Heart left ventricle (tissue), 16 donors: Measurements from ENCODE around the gene FHL1. TPM values are rescaled to one million over a fixed set of nuclear protein-coding genes. Genes with fewer than 3 reads are reported as not detected.
A peak's percentile ranks its signal among the peaks of the same experiment; 100 is the strongest.

Experiments
- ATAC-seq, 4 donors: fragments of 200-7000 bp; cut with Tn5 transposase; one replicate each; pipeline ENCODE4 v1.9.1; 2020 to 2022; ENCODE audit warnings: moderate library complexity in 4 of 4, mild to moderate bottlenecking in 3 of 4, moderate number of reproducible peaks in 1 of 4
- DNase-seq, 5 donors: peaks; one replicate each; pipeline ENCODE4 v3.0.0-alpha.2; 2020
- H3K27ac ChIP-seq, 12 donors: fragments of 200-600 bp; sonication (generic) in 4 of 12; one replicate each; pipeline versions ENCODE4 v1.5.0 to v1.8.0; 2016 to 2022; ENCODE audit warnings: mild to moderate bottlenecking in 2 of 12
- H3K27me3 ChIP-seq, 9 donors: fragments of 200-600 bp; sonication (generic) in 2 of 9; one replicate each; pipeline versions ENCODE4 v1.5.1 to v1.8.0; 2016 to 2022; ENCODE audit warnings: mild to moderate bottlenecking in 3 of 9
- H3K36me3 ChIP-seq, 9 donors: fragments of 200-600 bp; sonication (generic) in 2 of 9; one replicate each; pipeline versions ENCODE4 v1.5.0 to v1.8.0; 2018 to 2022; ENCODE audit warnings: mild to moderate bottlenecking in 2 of 9
- H3K4me1 ChIP-seq, 12 donors: fragments of 200-600 bp; sonication (generic) in 4 of 12; one replicate each; pipeline versions ENCODE4 v1.5.0 to v1.8.0; 2016 to 2022; ENCODE audit warnings: mild to moderate bottlenecking in 3 of 12
- H3K4me3 ChIP-seq, 12 donors: fragments of 200-600 bp; sonication (generic) in 4 of 12; one replicate each; pipeline versions ENCODE4 v1.5.0 to v1.8.0; 2017 to 2022; ENCODE audit warnings: mild to moderate bottlenecking in 9 of 12, moderate library complexity in 4 of 12
- H3K9me3 ChIP-seq, 12 donors: fragments of 200-600 bp; sonication (generic) in 4 of 12; one replicate each; pipeline versions ENCODE4 v1.5.0 to v1.8.0; 2016 to 2022; ENCODE audit warnings: mild to moderate bottlenecking in 1 of 12
- CTCF ChIP-seq, 12 donors: fragments of 200-600 bp; sonication (generic) in 4 of 12; IDR thresholded peaks; one replicate each; pipeline versions ENCODE4 v1.5.0 to v1.8.0; 2018 to 2022; ENCODE audit warnings: antibody characterized with exemption in 12 of 12, mild to moderate bottlenecking in 5 of 12
- POLR2A ChIP-seq, 2 donors: fragments of 450-650 bp; IDR thresholded peaks; one replicate each; pipeline ENCODE4 v1.6.1; 2017; ENCODE audit warnings: antibody characterized with exemption in 2 of 2, mild to moderate bottlenecking in 2 of 2, moderate library complexity in 2 of 2
- WGBS, 4 donors: extraction: QIAGEN DNeasy Blood & Tissue Kit in 2 of 4; methylation state at CpG; one replicate each; pipeline versions ENCODE4 v1.1.5 to v1.1.7; 2013 to 2018; 5-methylcytosine and 5-hydroxymethylcytosine counted together
- intact Hi-C, 10 donors: fragments of 100-400 bp; cut with DNase I; formaldehyde crosslinking; loops; one replicate each; pipeline versions ENCODE4 v1.11.1 to v1.14.2; 2022
- polyA plus RNA-seq, 2 donors: library from polyadenylated mRNA; stranded (reverse); fragments of 200-250 nt; gene quantifications; one replicate each; pipeline ENCODE4 v1.2.3, GENCODE V29; 2013
- total RNA-seq, 9 donors: library from RNA; depleted of rRNA in 2 of 9; stranded (reverse); fragments of >200 nt in 2 of 9; fragmentation: NEBNext Ultra II Directional in 3 of 9; extraction: Animal tissue kit (Norgen Biotek cat#: 25700) in 3 of 9; gene quantifications; one replicate each; pipeline versions ENCODE4 v1.1.0 to v1.2.4, GENCODE V29; 2016 to 2023
- donor health status: ischemic (EF 13 %, LVEDD 7.1; RV severe dilation, severe dysfunction).
- donor health status: healthy with polysubstance abuse.
- donor health status: DM: no; HTN: yes; CAD: no.
- donor health status: DM: no; HTN: no; CAD: no.
- donor health status: ischemic (EF 25% LVEDD 6.9; RV normal size, moderate dysfunction).
- donor health status: ischemic (EF 25% LVEDD 5.7; RV mildly dilated, moderate dysfunction).
- donor health status: healthy.
- donor health status: DM: yes; HTN: yes; CAD: no.
- donor health status: ischemic (EF 35%, LVEDD 5.7; RV mildly dilated, moderate dysfunction).
- donor health status: nonischemic (EF 11% LVEDD 7.7; RV severe dilation, severe dysfunction).
- donor health status: DM: yes; HTN: yes; CAD: no.
- donor health status: PGD.
- donor health status: ischemic (EF 29% LVEDD 5.4; RV normal size, mild dysfunction).
- donor health status: nonischemic (EF 23%, LVEDD 6.1; RV moderate dilation, normal function).

Gene FHL1
- total and polyA plus RNA-seq, 11 donors: 1,119 to 4,800 (median 2,127) TPM

- Histone ChIP-seq H3K27me3 (no peaks in the 10 kb centered on the region), H3K4me3 (no peak overlapping the region), H3K4me1 (peaks cover 0 to 5% (median 0%) of the 10 kb centered on the region in 12 donors), H3K36me3 (no peaks in the 10 kb centered on the region), H3K9me3 (peaks cover 0 to 6% (median 0%) of the 10 kb centered on the region in 12 donors), H3K27ac (peak overlapping the region in 2 of 12 donors; percentile 33 to 39)
- DNase-seq: no peak
- ATAC-seq: peak in 2 of 4 donors; percentile 50 to 68
- intact Hi-C loops: no loop called here
- TF ChIP-seq POLR2A (IDR thresholded peaks at IDR 0.05) (no peak), CTCF (IDR thresholded peaks at IDR 0.05) (no peak)
- WGBS, 4 donors: 53 to 58% (median 54%) methylated on average over 5 of the region's 5 CpGs
Measured at GRCh38 chrX:136115126-136115903, 32.0 kb upstream of the FHL1 start.

GRCh38 chrX:136115904-136116297 lies 31.4 kb upstream of the FHL1 start:
- Histone ChIP-seq H3K27me3 (no peaks in the 10 kb centered on the region), H3K4me3 (no peak overlapping the region), H3K9me3 (peaks cover 0 to 7% (median 0%) of the 10 kb centered on the region in 12 donors), H3K36me3 (no peaks in the 10 kb centered on the region), H3K27ac (peak overlapping the region in 2 of 12 donors; percentile 25 to 33), H3K4me1 (peaks cover 0 to 5% (median 0%) of the 10 kb centered on the region in 12 donors)
- WGBS, 4 donors: 53 to 86% (median 81%) methylated on average over 3 of the region's 3 CpGs
- intact Hi-C loops: no loop called here
- DNase-seq (no peak), ATAC-seq (no peak)
- no peak for TF ChIP-seq CTCF (IDR thresholded peaks at IDR 0.05)
- TF ChIP-seq POLR2A (IDR thresholded peaks at IDR 0.05): no peak

- intact Hi-C loops: loop anchor here in 2 of 10 donors (5.0 to 10.0 kb wide), 2 partner anchors 67 to 89 kb away; no protein-coding TSS in a partner anchor
- 55 to 73% (median 67%) methylated on average over 1 of the region's 1 CpG for WGBS, 4 donors
- TF ChIP-seq POLR2A (IDR thresholded peaks at IDR 0.05) (no peak), CTCF (IDR thresholded peaks at IDR 0.05) (no peak)
- peaks cover 0 to 10% (median 1%) of the 10 kb centered on the region in 12 donors for H3K4me1 ChIP-seq
- ATAC-seq (no peak), DNase-seq (no peak)
- H3K27ac ChIP-seq: peak overlapping the region in 3 of 12 donors; percentile 19 to 68 (median 38)
- H3K4me3 ChIP-seq: no peak overlapping the region
- no peaks in the 10 kb centered on the region for H3K36me3 ChIP-seq
- H3K9me3 ChIP-seq: peaks cover 0 to 7% (median 0%) of the 10 kb centered on the region in 12 donors
- no peaks in the 10 kb centered on the region for H3K27me3 ChIP-seq
Measured at GRCh38 chrX:136121788-136122187, 25.5 kb upstream of the FHL1 start.

GRCh38 chrX:136122207-136122606 lies 25.1 kb upstream of the FHL1 start:
- H3K27ac ChIP-seq: peak overlapping the region in 2 of 12 donors; percentile 19 to 38
- no peak for ATAC-seq
- intact Hi-C loops: loop anchor here in 2 of 10 donors (5.0 to 10.0 kb wide), 2 partner anchors 67 to 90 kb away; no protein-coding TSS in a partner anchor
- no peaks in the 10 kb centered on the region for H3K27me3 ChIP-seq
- TF ChIP-seq POLR2A (IDR thresholded peaks at IDR 0.05): no peak
- no peak for TF ChIP-seq CTCF (IDR thresholded peaks at IDR 0.05)
- DNase-seq: no peak
- peaks cover 0 to 7% (median 0%) of the 10 kb centered on the region in 12 donors for H3K9me3 ChIP-seq
- no peaks in the 10 kb centered on the region for H3K36me3 ChIP-seq
- WGBS, 4 donors: 57 to 91% (median 71%) methylated on average over 2 of the region's 2 CpGs
- peaks cover 0 to 14% (median 2%) of the 10 kb centered on the region in 12 donors for H3K4me1 ChIP-seq
- H3K4me3 ChIP-seq: no peak overlapping the region
